WTC11 (cell line): ENCODE data around the gene ZNF3. TPM values are rescaled to one million over a fixed set of nuclear protein-coding genes. Genes with fewer than 3 reads are reported as not detected.

Experiments used
- ATAC-seq: fragments of 200-7000 bp; cut with Tn5 transposase; 2 replicates; pipeline ENCODE4 v1.10.0; 2021; ENCODE audit warnings: mild to moderate bottlenecking, moderate library complexity
- CTCF ChIA-PET: fragments of 300-600 bp; sonication (Branson Sonifier 250); formaldehyde crosslinking; loops from one replicate; lab custom pipeline; 2021; ENCODE audit warnings: antibody characterized with exemption; lab: Charles Lee
- POLR2A ChIA-PET: fragments of 350-600 bp; sonication (Branson Sonifier 250); formaldehyde crosslinking; loops from one replicate; lab custom pipeline; 2021; ENCODE audit warnings: antibody characterized with exemption; lab: Charles Lee
- DNase-seq: peaks from one replicate; pipeline ENCODE4 v3.0.0; 2021; ENCODE audit warnings: low spot score
- H3K27ac Mint-ChIP-seq: 2 replicates; pipeline ENCODE4 v1.8.0; 2021; ENCODE audit warnings: mixed read lengths
- H3K27me3 Mint-ChIP-seq: 2 replicates; pipeline ENCODE4 v1.8.0; 2021; ENCODE audit warnings: low read depth, mild to moderate bottlenecking, moderate library complexity, mixed read lengths
- H3K36me3 Mint-ChIP-seq: 2 replicates; pipeline ENCODE4 v1.8.0; 2021; ENCODE audit warnings: mixed read lengths
- H3K4me1 Mint-ChIP-seq: 2 replicates; pipeline ENCODE4 v1.8.0; 2022; ENCODE audit warnings: mixed read lengths
- H3K4me3 Mint-ChIP-seq: 2 replicates; pipeline ENCODE4 v1.8.0; 2021; ENCODE audit warnings: mild to moderate bottlenecking, moderate library complexity, mixed read lengths
- H3K9me3 Mint-ChIP-seq: 2 replicates; pipeline ENCODE4 v1.8.0; 2021; ENCODE audit warnings: mixed read lengths
- AFF4 ChIP-seq: sonication (generic); formaldehyde crosslinking; IDR thresholded peaks from 2 replicates; pipeline ENCODE4 v1.8.1; 2023; ENCODE audit warnings: mild to moderate bottlenecking, missing genetic modification reagents, borderline replicate concordance
- AR ChIP-seq: fragments of 250-450 bp; sonication (Bioruptor Pico); IDR thresholded peaks from 2 replicates; pipeline ENCODE4 v1.9.0; 2021; ENCODE audit warnings: mild to moderate bottlenecking
- CDX4 ChIP-seq: fragments of 250-450 bp; sonication (Bioruptor Pico); IDR thresholded peaks from 2 replicates; pipeline ENCODE4 v1.9.0; 2021; ENCODE audit warnings: moderate library complexity, mild to moderate bottlenecking, inconsistent platforms, borderline replicate concordance
- CREB1 ChIP-seq: sonication (generic); formaldehyde crosslinking; IDR thresholded peaks from 2 replicates; pipeline ENCODE4 v1.8.0; 2023; ENCODE audit warnings: mild to moderate bottlenecking, missing genetic modification reagents
- E2F1 ChIP-seq: sonication (generic); formaldehyde crosslinking; IDR thresholded peaks from 2 replicates; pipeline ENCODE4 v1.8.0; 2022; ENCODE audit warnings: mild to moderate bottlenecking, missing genetic modification reagents
- ERG ChIP-seq: fragments of 250-450 bp; sonication (Bioruptor Pico); IDR thresholded peaks from 2 replicates; pipeline ENCODE4 v1.8.0; 2021; ENCODE audit warnings: mild to moderate bottlenecking
- FOXJ3 ChIP-seq: sonication (generic); formaldehyde crosslinking; IDR thresholded peaks from 2 replicates; pipeline ENCODE4 v1.9.0; 2021; ENCODE audit warnings: missing genetic modification reagents, mild to moderate bottlenecking, borderline replicate concordance
- FOXK1 ChIP-seq: sonication (generic); formaldehyde crosslinking; IDR thresholded peaks from 2 replicates; pipeline ENCODE4 v1.8.0; 2022; ENCODE audit warnings: mild to moderate bottlenecking, moderate library complexity, missing genetic modification reagents
- FOXP1 ChIP-seq: sonication (generic); formaldehyde crosslinking; IDR thresholded peaks from 2 replicates; pipeline ENCODE4 v1.8.0; 2022; ENCODE audit warnings: missing genetic modification reagents, mild to moderate bottlenecking, moderate library complexity, borderline replicate concordance
- GRHL2 ChIP-seq: fragments of 250-450 bp; sonication (Bioruptor Pico); IDR thresholded peaks from 2 replicates; pipeline ENCODE4 v1.8.0; 2022; ENCODE audit warnings: mild to moderate bottlenecking, moderate library complexity; ENCODE audit not compliant: insufficient replicate concordance, severe bottlenecking
- GTF2I ChIP-seq: fragments of 250-450 bp; sonication (Bioruptor Pico); conservative IDR thresholded peaks from 2 replicates; pipeline ENCODE4 v1.4.0; 2021; ENCODE audit warnings: mild to moderate bottlenecking
- HMGA2 ChIP-seq: fragments of 250-450 bp; sonication (Bioruptor Pico); IDR thresholded peaks from 2 replicates; pipeline ENCODE4 v1.4.0; 2021; ENCODE audit warnings: mild to moderate bottlenecking, moderate library complexity
- NFE2L1 ChIP-seq: sonication (generic); formaldehyde crosslinking; IDR thresholded peaks from 2 replicates; pipeline ENCODE4 v1.8.1; 2023; ENCODE audit warnings: missing genetic modification reagents
- NFYB ChIP-seq: sonication (generic); formaldehyde crosslinking; conservative IDR thresholded peaks from 2 replicates; pipeline ENCODE4 v1.8.0; 2022; ENCODE audit warnings: low read depth, missing genetic modification reagents
- PRDM15 ChIP-seq: sonication (generic); formaldehyde crosslinking; IDR thresholded peaks from 2 replicates; pipeline ENCODE4 v1.8.0; 2022; ENCODE audit warnings: missing genetic modification reagents
- ZNF416 ChIP-seq: fragments of 250-450 bp; sonication (Bioruptor Pico); IDR thresholded peaks from 2 replicates; pipeline ENCODE4 v1.9.0; 2021; ENCODE audit warnings: mild to moderate bottlenecking, inconsistent platforms
- ZNF425 ChIP-seq: fragments of 250-450 bp; sonication (Bioruptor Pico); conservative IDR thresholded peaks from 2 replicates; pipeline ENCODE4 v1.9.0; 2021; ENCODE audit warnings: mild to moderate bottlenecking
- ZNF671 ChIP-seq: fragments of 250-450 bp; sonication (Bioruptor Pico); IDR thresholded peaks from 2 replicates; pipeline ENCODE4 v1.8.0; 2021; ENCODE audit warnings: mild to moderate bottlenecking
- total RNA-seq: library from RNA; stranded (reverse); gene quantifications from 3 replicates; pipeline ENCODE4 v1.2.3, GENCODE V29; 2021

ZNF3 gene
- total RNA-seq, 1 experiment from 2014 or later = 48.3 TPM

DNA sequence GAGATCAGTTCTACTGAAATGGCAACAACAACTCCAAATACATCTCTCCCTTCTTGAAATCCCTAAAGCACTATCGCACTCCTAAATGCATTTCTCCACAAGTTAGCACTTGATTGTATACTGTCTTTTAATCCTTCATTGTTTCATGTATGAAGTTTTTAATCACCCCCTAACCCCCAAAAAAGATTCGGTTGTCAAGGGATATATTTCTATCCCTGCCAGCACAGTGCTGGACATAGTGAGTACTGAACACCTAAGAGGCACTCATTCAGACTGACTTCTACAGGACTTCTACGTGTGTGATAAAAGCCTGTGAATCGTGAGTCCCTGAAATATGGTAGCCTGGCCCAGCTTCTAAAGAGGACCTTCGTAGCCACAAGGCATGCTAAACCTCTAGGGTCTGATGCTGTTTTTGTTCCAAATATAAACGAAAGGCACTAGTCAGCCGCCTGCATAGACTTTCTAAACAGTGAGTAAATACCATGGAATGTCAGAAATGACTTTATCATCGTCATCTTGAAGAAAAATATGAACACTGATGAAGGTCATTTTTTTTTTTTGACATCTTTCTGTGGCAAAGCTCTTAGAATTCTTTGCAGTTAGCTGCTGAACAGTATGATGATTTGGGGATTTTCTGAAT, 46.5 kb downstream of the ZNF3 start:
- ChIA-PET POLR2A (no interaction called here), CTCF (interaction anchor here (0.5 kb wide), 1 partner anchor 41 kb away, joined by 3 read pairs; no protein-coding TSS in a partner anchor)
- no peak for TF ChIP-seq E2F1 (CRISPR knock-in tag)
- TF ChIP-seq CDX4 (CRISPR knock-in tag) = no peak
- no peak for TF ChIP-seq ERG (CRISPR knock-in tag)
- no peak for TF ChIP-seq ZNF671 (CRISPR knock-in tag)
- TF ChIP-seq HMGA2 (CRISPR knock-in tag) = no peak
- no peak for TF ChIP-seq NFYB (CRISPR knock-in tag)
- no peak for TF ChIP-seq FOXJ3 (CRISPR knock-in tag)
- no peaks in the 10 kb centered on the region for H3K4me1 Mint-ChIP-seq
- H3K27me3 Mint-ChIP-seq = no peaks in the 10 kb centered on the region
- peaks cover 74% of the 10 kb centered on the region for H3K36me3 Mint-ChIP-seq
- ATAC-seq (no peak), DNase-seq (no peak)
- H3K9me3 Mint-ChIP-seq = 0 out of 2 replicates have a peak, but pooled peaks cover 3% of the 10 kb centered on the region
- H3K27ac Mint-ChIP-seq = no peak overlapping the region
- no peak overlapping the region for H3K4me3 Mint-ChIP-seq

GRCh38 chr7:100033526-100033925, 48.0 kb downstream of the ZNF3 start:
- no peak for DNase-seq
- Mint-ChIP-seq H3K9me3 (0 out of 2 replicates have a peak, but pooled peaks cover 3% of the 10 kb centered on the region), H3K4me3 (no peak overlapping the region), H3K36me3 (peaks cover 80% of the 10 kb centered on the region), H3K27ac (no peak overlapping the region), H3K27me3 (no peaks in the 10 kb centered on the region), H3K4me1 (no peaks in the 10 kb centered on the region)
- ATAC-seq = no peak
- POLR2A ChIA-PET = no interaction called here
- CTCF ChIA-PET = no interaction called here
- TF ChIP-seq NFYB (CRISPR knock-in tag) (no peak), CREB1 (CRISPR knock-in tag) (no peak), AR (CRISPR knock-in tag) (no peak), ZNF425 (CRISPR knock-in tag) (no peak), GTF2I (CRISPR knock-in tag) (no peak), NFE2L1 (no peak), AFF4 (CRISPR knock-in tag) (no peak), FOXP1 (CRISPR knock-in tag) (no peak), PRDM15 (CRISPR knock-in tag) (no peak), GRHL2 (CRISPR knock-in tag) (no peak), FOXK1 (CRISPR knock-in tag) (no peak), ZNF416 (no peak)
